Activated T-cell treated with anti-CD3 and anti-CD28 coated beads for 48 hours (primary cell): ENCODE measurements around the gene ZNG1A.
"Not testable (repeated sequence)": the region's sequence is repeated elsewhere in the genome, so short reads cannot be mapped to it uniquely, and the experiment has no call there.

Source experiments
- DNase-seq: peaks from one replicate; pipeline ENCODE4 v3.0.0-alpha.2; 2020; ENCODE audit warnings: low read depth

The ZNG1A gene

DNA sequence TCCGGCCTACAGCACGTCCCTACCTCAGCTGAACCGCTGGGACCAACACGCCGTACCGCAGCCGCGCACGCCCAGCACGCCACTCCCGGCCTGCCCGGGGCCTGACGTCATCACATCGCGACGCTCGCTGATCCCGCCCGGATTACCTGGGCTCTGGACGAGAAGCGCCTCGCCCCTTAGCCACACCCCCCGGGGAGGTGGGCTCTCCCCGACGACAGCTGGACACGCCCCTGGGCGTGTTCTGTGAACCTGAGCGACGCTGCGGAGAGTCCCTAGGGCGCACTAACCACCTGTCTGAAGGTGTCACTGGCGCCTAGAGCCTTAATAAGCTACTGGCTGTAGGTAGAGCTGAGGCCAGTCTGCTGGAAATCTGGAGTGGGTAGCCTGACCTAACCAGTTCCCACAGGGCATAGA is at the start of gene ZNG1A:
Gene ZNG1A, minus strand, starts transcription at position 87 of the 414 bp plus-strand sequence. CDS start 87 bp downstream, outside the sequence.
- DNase-seq, result peak; percentile 71

DNA sequence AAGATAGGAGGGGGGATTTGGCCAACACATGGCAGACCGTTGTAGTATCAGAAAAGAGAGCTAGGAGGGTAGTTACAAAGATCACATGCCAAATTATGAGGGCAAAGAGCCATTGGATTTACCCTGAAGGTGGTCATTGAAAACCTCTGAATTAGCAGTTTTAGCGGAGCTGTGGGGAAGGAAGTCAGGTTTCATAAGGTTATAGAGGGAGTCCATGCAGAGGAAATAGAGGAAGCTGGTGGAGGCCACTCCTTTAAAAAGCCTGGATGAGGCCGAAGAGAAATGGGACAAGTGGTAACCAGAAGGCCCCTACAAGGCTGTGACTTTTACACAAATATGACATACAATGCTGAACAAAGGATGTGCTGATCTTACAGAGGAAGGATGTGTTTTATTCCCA is 49.0 kb upstream of the ZNG1A start:
- DNase-seq, result no peak

DNA sequence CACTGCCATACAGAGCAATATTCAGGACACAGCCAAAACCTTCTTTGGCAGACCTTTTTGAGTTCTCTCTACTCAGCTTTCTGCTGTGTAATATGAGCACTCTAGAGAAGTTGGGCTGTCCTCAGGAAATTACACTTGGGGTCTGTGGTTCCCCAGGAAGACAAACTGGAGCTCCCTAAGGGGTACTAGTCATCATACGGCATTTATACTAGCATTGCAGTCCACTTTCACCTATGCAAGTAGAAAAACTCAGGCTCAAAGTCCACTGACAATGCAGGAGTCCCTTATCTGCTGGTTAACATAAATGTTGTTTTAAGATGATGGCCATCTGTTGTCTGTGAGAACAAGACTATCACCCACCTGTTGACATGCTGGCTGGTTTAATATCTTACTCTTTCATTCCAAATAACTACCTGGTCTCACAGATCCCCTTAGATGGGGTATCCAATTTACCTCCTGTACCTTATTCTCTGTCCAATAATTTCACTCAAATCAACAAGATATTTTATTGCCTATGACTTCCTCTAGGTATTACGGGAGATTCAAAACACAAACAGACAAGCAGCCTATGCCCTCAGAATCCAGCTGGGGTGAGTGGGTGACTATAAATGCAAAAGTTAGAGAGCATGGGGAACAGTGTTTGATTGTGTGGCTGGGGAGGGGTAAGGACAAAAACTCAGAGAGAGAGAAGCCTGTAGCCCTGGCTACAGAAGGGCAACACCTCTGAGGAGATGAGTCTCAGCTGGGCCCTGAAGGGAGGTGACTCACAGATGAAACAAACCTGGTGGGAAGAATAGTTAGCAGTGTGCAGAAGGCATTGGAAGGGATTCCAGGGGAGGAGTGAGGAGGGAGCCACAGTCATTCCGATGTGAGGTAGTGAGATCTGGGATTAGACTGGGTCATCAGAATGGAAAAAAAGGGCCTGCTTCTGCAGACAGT is 46.0 kb upstream of the ZNG1A start:
- no peak for DNase-seq

DNA sequence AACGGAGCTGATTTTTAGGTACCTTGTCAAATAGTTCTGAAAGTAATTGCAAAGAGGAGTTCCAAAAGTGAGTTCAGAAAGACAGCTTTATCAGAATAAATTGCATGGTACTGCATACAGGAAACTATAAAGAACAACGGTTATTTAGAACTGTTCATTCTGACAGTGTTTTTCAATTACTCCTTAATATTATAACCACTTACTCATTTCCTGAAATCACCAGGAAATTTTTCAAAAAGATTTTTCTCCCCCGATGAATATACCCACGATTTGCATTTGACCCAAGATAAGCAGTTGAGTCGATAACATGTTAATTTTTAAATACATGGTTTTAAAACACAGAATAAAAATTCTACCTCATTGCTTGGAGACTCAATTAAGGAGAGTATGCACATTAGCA is 45.2 kb upstream of the ZNG1A start:
- no peak for DNase-seq

DNA sequence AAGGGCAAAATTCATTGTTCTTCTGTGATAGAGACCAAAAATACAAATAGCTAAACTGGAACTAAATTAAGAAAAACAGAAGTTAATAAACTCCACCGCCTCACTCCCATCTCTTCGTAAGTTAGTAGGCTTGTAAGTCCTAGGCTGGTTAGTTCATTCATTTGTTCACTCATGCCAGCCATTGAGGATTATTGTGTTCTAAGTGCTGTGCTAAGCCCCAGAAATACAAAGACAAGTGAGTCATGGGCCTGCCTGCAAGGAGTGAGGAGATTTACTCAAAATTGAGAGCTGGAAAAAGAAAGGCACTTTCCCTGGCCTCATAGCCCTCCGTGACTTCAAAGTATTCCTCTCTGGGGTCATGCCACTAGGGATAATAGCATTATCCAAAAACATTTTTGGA is 44.3 kb upstream of the ZNG1A start:
- no peak for DNase-seq

- DNase-seq, result no peak
These were observed 43.3 kb upstream of the ZNG1A start for GRCh38 chr9:221989-222776.

DNA sequence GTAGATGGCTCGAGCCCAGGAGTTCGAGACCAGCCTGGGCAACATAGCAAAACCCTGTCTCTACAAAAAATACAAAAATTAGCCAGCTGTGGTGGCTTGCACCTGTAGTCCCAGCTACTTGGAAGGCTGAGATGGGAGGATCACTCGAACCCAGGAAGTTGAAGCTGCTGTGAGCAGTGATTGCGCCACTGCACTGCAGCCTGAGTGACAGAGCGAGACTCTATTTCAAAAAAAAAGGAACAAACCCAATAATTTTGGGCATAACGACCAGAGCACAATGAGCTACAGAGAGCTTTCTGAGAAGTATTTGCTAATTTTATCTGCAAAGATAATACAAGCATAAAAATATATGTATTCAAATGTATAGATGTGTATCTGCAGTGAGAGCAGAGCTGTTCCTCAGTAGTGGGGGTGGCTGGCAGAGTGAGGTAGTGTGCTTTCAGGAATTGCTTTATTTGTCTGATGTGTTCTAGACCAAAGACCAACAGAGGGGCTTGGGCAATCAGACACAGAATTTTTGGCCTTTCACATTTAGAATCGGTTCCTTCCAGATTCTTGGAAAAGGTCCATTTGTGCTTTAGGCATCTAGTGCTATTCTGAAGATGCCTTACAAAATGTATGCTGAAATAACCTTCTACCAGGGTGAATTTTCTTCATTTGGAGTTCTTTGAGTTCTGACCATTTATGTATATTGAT is 41.0 kb upstream of the ZNG1A start:
- DNase-seq, result no peak

DNA sequence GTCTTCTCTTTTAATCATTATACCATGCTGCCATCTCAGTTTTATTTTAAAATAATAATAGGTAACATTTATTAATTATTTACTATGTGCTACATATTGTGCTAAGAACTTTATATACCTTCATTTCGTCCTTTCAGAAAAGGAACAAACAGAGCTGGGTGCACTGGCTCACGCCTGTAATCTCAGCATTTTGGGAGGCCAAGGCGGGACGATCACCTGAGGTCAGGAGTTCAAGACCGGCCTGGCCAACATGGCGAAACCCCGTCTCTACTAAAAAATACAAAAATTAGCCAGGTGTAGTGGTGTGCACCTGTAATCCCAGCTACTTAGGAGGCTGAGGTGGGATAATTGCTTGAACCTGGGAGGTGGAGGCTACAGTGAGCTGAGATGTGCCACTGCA is 40.2 kb upstream of the ZNG1A start:
- DNase-seq, result not testable (repeated sequence)

DNA sequence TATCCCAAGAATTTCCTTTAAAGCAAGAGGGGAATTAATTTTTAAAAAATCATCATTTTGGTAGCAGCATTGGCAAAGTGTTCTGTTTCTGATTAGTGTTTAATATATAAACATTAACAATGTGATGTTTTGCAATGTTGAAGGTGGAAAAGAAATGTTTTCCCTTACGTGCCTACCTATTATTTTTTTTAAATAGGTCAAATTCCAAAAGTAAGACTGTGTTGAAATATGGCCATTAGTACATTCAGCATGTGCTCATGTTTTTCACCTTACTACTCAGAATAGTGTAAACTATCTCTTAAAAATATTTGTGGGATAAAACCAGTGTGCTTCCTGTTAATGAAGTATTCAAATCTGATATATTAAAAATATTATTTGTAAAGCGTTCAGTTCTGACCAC is 39.1 kb upstream of the ZNG1A start:
- no peak for DNase-seq

DNA sequence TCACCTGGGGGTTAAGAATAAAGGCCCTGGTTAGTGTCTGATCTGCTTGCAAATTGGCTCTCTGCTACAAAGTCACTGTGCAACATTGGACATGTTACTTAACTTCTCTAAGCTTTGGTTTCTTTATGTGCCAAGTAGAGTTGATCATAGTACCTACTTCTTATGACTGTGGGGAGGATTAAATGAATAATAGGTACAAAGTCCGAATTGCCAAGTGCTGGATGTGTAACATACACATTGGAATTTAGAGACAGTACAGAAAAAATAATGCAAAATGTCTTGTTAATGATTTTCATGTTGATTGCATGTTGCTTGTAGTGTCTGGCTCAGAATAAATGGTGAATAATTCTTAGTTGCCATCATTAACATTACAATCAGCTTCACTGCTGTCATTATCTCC is 38.0 kb upstream of the ZNG1A start:
- DNase-seq, result no peak

DNA sequence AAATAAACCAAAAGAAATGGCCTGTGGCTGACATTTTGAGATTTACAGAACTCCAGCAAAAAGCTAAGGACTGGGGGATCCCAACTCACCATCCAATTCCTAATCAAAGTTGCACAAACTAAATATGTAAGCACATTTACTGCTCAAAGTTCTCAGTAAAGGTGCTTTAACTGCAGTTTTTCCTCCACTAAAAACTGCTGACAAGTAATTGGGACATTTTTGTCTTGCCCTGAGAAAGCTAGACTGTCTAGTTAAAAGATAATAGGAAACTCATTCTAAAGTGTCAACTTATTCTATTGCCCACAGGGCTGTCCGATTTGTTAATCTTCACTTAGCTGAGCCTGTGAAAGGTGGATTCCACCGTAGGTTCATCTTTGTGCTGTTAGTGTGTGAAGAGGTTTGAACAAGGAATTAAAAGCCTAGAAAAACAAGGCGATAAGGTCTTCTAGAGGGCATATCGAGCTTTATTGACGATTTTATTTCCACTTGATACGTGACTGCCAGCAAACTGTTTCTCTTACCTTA is 36.8 kb upstream of the ZNG1A start:
- DNase-seq, result no peak

- DNase-seq, result peak; percentile 45
These were observed 36.0 kb upstream of the ZNG1A start, which contains the start of gene DOCK8 for GRCh38 chr9:214648-215493. Gene DOCK8, plus strand, starts transcription at chr9:214865. Its CDS starts 112 bp downstream, at chr9:214977.

- DNase-seq, result no peak
These were observed 35.4 kb upstream of the ZNG1A start for GRCh38 chr9:214351-214647.

- DNase-seq, result not testable (repeated sequence)
These were observed 35.0 kb upstream of the ZNG1A start for GRCh38 chr9:213901-214300.

- DNase-seq, result no peak
These were observed 33.4 kb upstream of the ZNG1A start for GRCh38 chr9:212297-212696.

DNA sequence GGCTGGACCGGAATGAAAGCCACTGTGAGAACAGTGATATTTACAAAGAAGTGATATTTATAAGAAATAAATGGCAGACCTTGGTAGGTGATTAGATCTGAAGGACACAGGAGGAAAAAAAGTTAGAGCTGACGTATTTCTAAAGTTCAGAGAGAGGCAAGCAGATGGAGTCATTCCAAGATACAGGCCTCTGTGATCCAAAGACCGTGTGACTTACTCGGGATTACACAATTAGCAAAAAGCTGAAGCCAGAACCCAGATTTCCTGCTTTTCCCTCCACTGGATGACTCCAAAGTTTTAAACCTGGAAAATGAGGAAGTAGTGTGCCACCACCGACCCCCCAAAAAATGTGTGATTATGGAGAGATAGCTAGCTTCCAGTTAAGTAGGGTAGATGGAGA is 32.7 kb upstream of the ZNG1A start:
- DNase-seq, result no peak

DNA sequence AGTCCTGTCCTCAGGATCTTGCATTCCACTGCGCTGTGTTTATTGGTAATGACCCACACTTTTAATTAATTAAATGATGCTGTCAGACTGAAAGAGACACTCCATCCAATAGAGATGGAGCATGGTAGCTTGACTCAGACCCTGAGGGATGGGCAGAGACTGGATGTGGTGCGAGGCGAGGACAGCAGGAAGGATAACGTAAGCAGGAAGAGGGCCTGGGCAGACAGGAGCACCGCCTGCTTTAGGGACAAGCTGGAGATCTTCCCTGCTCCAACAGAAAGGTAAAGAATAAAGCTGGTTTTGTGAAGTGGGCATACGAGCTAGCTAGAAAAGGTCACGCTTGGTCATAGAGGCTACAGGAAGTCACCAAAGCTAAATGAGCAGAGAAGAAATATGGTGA is 32.2 kb upstream of the ZNG1A start:
- DNase-seq, result no peak

- no peak for DNase-seq
These were observed 30.4 kb upstream of the ZNG1A start for GRCh38 chr9:209143-209758.

DNA sequence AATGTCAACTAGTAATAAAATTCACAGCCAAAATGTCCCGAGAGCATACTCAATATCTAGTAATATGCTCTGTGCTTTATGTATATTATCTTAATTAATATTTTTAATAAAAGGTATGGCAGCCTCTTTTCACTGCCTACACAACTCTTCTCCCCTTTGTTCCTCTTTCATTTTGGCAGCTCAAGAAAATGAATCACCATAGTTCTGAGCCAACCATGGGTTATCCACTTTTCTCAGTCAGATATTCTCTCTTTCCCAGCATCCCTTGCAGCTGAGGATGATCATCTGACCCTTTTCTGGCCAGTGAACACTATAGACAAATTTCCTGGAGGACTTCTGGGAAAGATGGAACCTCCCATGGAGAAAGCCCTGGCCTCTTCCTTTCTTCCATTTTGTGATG is 27.6 kb upstream of the ZNG1A start:
- DNase-seq, result no peak

- not testable (repeated sequence) for DNase-seq
These were observed 20.7 kb upstream of the ZNG1A start for GRCh38 chr9:199601-200000.
